Activated CD4-positive, alpha-beta T cell treated with anti-CD3 and anti-CD28 coated beads, Interleukin-2, amount 10 ng/mL, durations not matched to agents 24 days and 14 days (primary cell): Measurements from ENCODE around the gene AKAP13. TPM values are rescaled to one million over a fixed set of nuclear protein-coding genes. Genes with fewer than 3 reads are reported as not detected.
"Not testable (repeated sequence)": the region's sequence is repeated elsewhere in the genome, so short reads cannot be mapped to it uniquely, and the experiment has no call there.

Experiments
- DNase-seq: peaks from one replicate; pipeline ENCODE4 v3.0.0; 2022
- H3K27ac Mint-ChIP-seq: one replicate; pipeline ENCODE4 v1.8.0; 2022; ENCODE audit warnings: mild to moderate bottlenecking, mixed read lengths
- H3K27me3 Mint-ChIP-seq: one replicate; pipeline ENCODE4 v1.8.0; 2022; ENCODE audit warnings: mixed read lengths
- H3K36me3 Mint-ChIP-seq: one replicate; pipeline ENCODE4 v1.8.0; 2022; ENCODE audit warnings: low read depth, mild to moderate bottlenecking, mixed read lengths
- H3K4me1 Mint-ChIP-seq: one replicate; pipeline ENCODE4 v1.8.0; 2021; ENCODE audit warnings: mixed read lengths
- H3K4me3 Mint-ChIP-seq: one replicate; pipeline ENCODE4 v1.8.0; 2022; ENCODE audit warnings: mild to moderate bottlenecking, moderate library complexity, mixed read lengths
- H3K9me3 Mint-ChIP-seq: one replicate; pipeline ENCODE4 v1.8.0; 2021; ENCODE audit warnings: mixed read lengths
- intact Hi-C: fragments of 100-400 bp; cut with micrococcal nuclease; formaldehyde crosslinking; loops from one replicate; pipeline ENCODE4 v1.15.1; 2023
- total RNA-seq: library from RNA; stranded (reverse); gene quantifications from 2 replicates; pipeline ENCODE4 v1.2.3, GENCODE V29; 2022

Gene AKAP13
- total RNA-seq, 1 donor from 2014 or later, result 71.3 TPM

DNA sequence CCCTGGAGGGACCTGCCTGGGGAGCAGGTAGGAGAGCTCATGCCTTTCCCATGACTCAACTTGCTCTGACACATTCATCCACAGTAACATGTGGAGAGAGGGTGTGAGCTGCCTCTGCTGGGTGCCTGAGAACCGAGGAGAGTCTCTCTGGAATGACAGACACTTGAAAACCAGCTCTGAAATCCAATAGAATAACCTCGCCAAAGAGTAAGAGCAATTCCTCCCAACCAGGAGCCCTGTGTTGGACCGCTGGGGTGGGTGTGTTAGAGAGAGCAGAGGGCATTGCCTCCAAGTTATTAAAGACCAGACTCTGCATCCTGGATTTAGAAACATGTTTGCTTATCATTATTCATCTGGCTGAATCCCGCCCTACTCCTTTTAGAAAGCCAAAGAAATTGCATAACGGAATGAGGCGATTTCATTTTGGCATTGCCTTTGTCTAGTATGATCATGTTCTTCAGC lies 35.7 kb upstream of the AKAP13 start:
- H3K4me3 Mint-ChIP-seq, H3K36me3 Mint-ChIP-seq, H3K9me3 Mint-ChIP-seq, H3K27me3 Mint-ChIP-seq, intact Hi-C loops, H3K27ac Mint-ChIP-seq, H3K4me1 Mint-ChIP-seq, DNase-seq: not testable (repeated sequence)

GRCh38 chr15:85345196-85345918 lies 35.0 kb upstream of the AKAP13 start:
- intact Hi-C loops, H3K27me3 Mint-ChIP-seq, H3K9me3 Mint-ChIP-seq, H3K27ac Mint-ChIP-seq, DNase-seq, H3K4me3 Mint-ChIP-seq, H3K36me3 Mint-ChIP-seq, H3K4me1 Mint-ChIP-seq: not testable (repeated sequence)

- DNase-seq, H3K36me3 Mint-ChIP-seq, H3K27me3 Mint-ChIP-seq, H3K4me1 Mint-ChIP-seq, H3K4me3 Mint-ChIP-seq, H3K9me3 Mint-ChIP-seq, intact Hi-C loops, H3K27ac Mint-ChIP-seq: not testable (repeated sequence)
Observed at GRCh38 chr15:85346462-85347084, 33.8 kb upstream of the AKAP13 start.

DNA sequence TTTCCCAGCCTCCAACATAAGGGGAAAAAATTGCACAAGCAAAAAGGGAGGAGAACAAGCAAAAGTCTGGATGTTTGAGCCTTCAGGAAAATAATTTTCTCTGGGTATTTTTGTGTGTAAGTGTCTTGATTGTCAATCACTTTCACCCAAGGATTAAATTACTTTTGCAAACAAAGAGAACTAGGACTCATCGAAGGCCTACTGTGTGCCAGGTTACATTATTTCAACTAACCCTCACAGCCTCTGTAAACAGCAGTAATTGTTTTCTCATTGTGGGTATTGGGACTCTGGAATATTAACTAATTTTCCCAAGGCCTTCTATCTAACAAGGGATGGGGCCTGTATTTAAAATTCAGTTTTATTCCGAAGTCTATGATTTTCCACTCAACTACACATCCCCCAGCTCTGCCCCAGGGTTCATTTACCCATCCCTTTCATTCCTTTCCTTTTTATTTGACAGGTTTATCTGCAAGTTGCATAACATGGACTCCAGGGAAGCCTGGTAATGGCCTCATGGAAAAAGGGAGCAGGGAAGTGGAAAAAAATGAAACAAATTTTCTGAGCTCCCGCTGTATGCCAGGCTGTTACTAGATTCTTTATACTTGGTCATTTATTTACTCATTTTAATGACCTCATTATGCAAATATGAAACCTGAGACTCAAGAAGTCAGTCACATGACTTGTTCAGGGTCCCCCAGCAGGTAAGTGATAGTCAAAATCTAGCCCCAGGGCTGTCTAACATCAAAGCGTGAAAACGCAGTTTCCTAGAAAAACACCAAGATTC lies 32.9 kb upstream of the AKAP13 start:
- H3K27ac Mint-ChIP-seq, H3K4me3 Mint-ChIP-seq, intact Hi-C loops, H3K4me1 Mint-ChIP-seq, H3K9me3 Mint-ChIP-seq, H3K27me3 Mint-ChIP-seq, H3K36me3 Mint-ChIP-seq, DNase-seq: not testable (repeated sequence)

- H3K4me1 Mint-ChIP-seq, H3K36me3 Mint-ChIP-seq, H3K27me3 Mint-ChIP-seq, DNase-seq, intact Hi-C loops, H3K9me3 Mint-ChIP-seq, H3K27ac Mint-ChIP-seq, H3K4me3 Mint-ChIP-seq: not testable (repeated sequence)
Observed at GRCh38 chr15:85348048-85348766, 32.2 kb upstream of the AKAP13 start.

GRCh38 chr15:85349062-85349461 lies 31.3 kb upstream of the AKAP13 start:
- intact Hi-C loops, H3K4me1 Mint-ChIP-seq, H3K27me3 Mint-ChIP-seq, H3K27ac Mint-ChIP-seq, DNase-seq, H3K36me3 Mint-ChIP-seq, H3K4me3 Mint-ChIP-seq, H3K9me3 Mint-ChIP-seq: not testable (repeated sequence)

DNA sequence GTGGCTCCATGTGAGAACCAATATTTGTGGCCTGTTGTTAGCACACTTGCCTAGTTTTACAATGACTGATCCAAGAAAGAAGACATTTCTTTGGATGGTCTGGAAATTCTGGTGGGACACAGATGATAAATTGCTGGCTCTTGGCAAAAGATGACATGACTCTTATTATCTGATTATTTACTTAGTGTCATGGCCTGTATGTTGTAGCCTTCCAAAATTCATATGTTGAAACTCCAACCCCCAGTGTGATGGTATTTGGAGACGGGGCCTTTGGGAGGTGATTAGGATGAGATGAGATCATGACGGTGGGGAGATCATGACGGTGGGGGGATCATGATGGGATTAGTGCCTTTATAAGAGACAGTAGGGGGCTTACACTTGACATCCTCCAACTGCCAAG lies 30.0 kb upstream of the AKAP13 start:
- Mint-ChIP-seq H3K36me3 (no peaks in the 10 kb centered on the region), H3K27ac (no peak overlapping the region), H3K4me1 (peaks cover 2% of the 10 kb centered on the region), H3K9me3 (peaks cover 3% of the 10 kb centered on the region), H3K27me3 (peaks cover 3% of the 10 kb centered on the region), H3K4me3 (no peak overlapping the region)
- intact Hi-C loops, result no loop called here
- no peak for DNase-seq

GRCh38 chr15:85351501-85351900 lies 28.9 kb upstream of the AKAP13 start:
- H3K27ac Mint-ChIP-seq, H3K9me3 Mint-ChIP-seq, H3K27me3 Mint-ChIP-seq, intact Hi-C loops, DNase-seq, H3K4me3 Mint-ChIP-seq, H3K36me3 Mint-ChIP-seq, H3K4me1 Mint-ChIP-seq: not testable (repeated sequence)

DNA sequence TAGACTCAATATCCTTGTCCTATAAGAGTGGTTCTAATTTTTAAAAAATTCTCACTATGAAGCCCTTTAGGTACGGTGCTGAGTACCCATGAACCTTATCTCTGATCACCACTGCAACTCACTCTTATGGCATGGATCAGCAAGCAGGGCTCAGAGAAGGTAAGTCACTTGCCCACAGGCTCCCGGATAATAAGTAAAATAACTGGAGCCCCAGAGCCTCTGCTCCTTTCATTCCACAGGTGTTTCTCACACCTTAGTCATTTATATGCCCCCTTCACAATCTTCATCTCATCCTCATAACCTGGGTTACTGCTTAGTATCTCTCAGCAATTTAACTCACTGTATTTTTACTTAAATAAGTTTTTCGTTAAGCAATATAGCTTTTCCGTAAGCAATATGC lies 28.4 kb upstream of the AKAP13 start:
- peaks cover 3% of the 10 kb centered on the region for H3K9me3 Mint-ChIP-seq
- intact Hi-C loops, result no loop called here
- DNase-seq, result no peak
- H3K27me3 Mint-ChIP-seq, result peaks cover 3% of the 10 kb centered on the region
- H3K36me3 Mint-ChIP-seq, result no peaks in the 10 kb centered on the region
- no peak overlapping the region for H3K27ac Mint-ChIP-seq
- no peaks in the 10 kb centered on the region for H3K4me1 Mint-ChIP-seq
- H3K4me3 Mint-ChIP-seq, result no peak overlapping the region

- Mint-ChIP-seq H3K27me3 (peaks cover 3% of the 10 kb centered on the region), H3K36me3 (no peaks in the 10 kb centered on the region), H3K4me1 (peaks cover 9% of the 10 kb centered on the region), H3K4me3 (no peak overlapping the region), H3K9me3 (peaks cover 3% of the 10 kb centered on the region), H3K27ac (no peak overlapping the region)
- DNase-seq, result no peak
- intact Hi-C loops, result no loop called here
Observed at GRCh38 chr15:85353516-85353915, 26.9 kb upstream of the AKAP13 start.

DNA sequence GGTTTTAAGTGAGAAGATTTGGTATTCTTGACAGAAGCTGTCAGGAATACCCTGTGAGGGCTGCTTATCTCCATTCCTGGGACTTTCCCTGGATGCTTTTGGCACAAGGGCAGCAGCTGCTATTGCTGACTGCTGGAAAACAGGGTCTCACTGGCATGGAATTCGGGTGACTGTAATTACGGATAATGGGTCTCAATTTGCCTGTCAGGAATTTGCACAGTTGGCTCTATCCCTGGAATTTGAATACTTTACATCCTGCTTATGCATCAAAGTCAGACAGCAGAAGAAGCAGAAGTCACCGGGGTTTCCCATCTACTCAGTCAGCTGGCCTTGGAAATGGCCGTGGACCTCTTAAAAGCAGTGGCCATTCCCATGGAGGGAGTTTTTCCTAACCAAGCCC lies 25.9 kb upstream of the AKAP13 start:
- H3K27ac Mint-ChIP-seq, result no peak overlapping the region
- H3K36me3 Mint-ChIP-seq, result no peaks in the 10 kb centered on the region
- H3K4me1 Mint-ChIP-seq, result peaks cover 9% of the 10 kb centered on the region
- peaks cover 3% of the 10 kb centered on the region for H3K27me3 Mint-ChIP-seq
- intact Hi-C loops, result no loop called here
- no peak overlapping the region for H3K4me3 Mint-ChIP-seq
- no peak for DNase-seq
- peaks cover 3% of the 10 kb centered on the region for H3K9me3 Mint-ChIP-seq

DNA sequence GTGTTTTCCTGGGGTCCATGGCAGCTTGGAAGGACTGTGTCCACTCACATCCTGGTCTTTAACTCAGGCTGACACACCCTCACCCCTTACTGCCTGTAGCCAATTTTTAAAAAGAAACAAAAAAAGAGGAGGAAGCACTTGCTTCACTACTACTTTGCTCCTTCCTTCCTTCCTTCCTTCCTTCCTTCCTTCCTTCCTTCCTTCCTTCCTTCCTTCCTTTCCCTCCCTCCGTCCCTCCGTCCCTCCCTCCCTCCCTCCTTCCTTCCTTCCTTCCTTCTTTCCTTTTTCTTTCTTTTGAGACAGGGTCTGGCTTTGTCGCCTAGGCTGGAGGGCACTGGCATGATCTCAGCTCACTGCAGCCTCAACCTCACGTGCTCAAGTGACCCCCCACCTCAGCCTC lies 25.5 kb upstream of the AKAP13 start:
- Mint-ChIP-seq H3K27me3 (peaks cover 3% of the 10 kb centered on the region), H3K4me1 (peaks cover 9% of the 10 kb centered on the region), H3K9me3 (peaks cover 3% of the 10 kb centered on the region), H3K27ac (no peak overlapping the region), H3K36me3 (no peaks in the 10 kb centered on the region), H3K4me3 (no peak overlapping the region)
- intact Hi-C loops, result no loop called here
- no peak for DNase-seq

DNA sequence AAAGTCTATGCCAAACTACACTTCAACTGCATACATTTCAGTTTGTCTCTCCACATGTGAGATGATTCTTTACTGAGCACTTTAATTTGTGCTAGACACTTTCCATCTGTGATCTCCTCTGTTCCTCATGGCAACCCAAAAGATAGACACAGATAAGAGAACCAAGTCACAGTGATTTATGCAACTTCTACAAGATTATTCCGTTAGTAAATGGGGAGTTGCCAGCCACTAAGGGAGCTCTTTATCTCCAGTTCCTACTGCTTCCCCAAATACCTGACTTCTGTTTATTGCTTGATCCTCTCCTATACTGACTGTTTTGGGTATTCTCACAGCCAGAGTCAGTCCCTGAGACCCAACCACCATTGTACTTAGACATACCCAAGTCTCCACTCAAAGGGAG lies 24.1 kb upstream of the AKAP13 start:
- Mint-ChIP-seq H3K9me3 (peaks cover 3% of the 10 kb centered on the region), H3K27me3 (peaks cover 3% of the 10 kb centered on the region), H3K4me3 (no peak overlapping the region), H3K4me1 (peaks cover 9% of the 10 kb centered on the region), H3K27ac (no peak overlapping the region), H3K36me3 (no peaks in the 10 kb centered on the region)
- no peak for DNase-seq
- intact Hi-C loops, result no loop called here

GRCh38 chr15:85361323-85361722 lies 19.1 kb upstream of the AKAP13 start:
- Mint-ChIP-seq H3K27ac (no peak overlapping the region), H3K4me3 (no peak overlapping the region), H3K9me3 (peaks cover under 1% of the 10 kb centered on the region), H3K36me3 (no peaks in the 10 kb centered on the region), H3K27me3 (peaks cover 3% of the 10 kb centered on the region), H3K4me1 (peaks cover 15% of the 10 kb centered on the region)
- DNase-seq, result no peak
- intact Hi-C loops, result no loop called here
